GM19455 (cell line): ENCODE measurements around the gene SMARCC2.
"Not testable (repeated sequence)": the region's sequence is repeated elsewhere in the genome, so short reads cannot be mapped to it uniquely, and the experiment has no call there.

Experiments used
- ATAC-seq: cut with Tn5 transposase; IDR thresholded peaks from one replicate; pipeline ENCODE4 v1.9.1; 2021; ENCODE audit not compliant: unreplicated experiment

Gene SMARCC2

DNA sequence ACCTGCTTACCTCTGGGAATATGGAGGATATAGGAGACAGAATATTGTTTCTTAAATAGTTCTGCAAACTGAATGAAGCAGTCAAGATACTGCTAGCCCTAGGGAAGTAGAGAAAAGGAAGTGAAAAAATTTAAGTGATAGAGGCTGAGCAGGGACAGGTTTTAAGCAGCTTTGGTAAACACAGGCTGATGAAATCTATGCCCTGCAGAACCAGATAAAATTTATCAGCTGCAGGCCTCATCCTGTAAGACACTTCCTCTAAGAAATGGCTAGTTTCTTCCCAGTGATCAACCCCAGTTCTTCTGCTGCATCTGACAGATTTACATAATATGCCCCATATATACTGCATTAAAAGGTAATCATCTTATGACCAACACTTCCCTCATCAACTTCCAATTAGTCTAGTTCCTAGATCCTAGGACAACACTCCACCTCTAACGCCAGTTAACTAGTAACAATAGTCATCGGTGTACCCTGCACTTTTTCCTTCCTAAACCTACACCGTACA is 62.5 kb downstream of the SMARCC2 start:
- no peak for ATAC-seq

DNA sequence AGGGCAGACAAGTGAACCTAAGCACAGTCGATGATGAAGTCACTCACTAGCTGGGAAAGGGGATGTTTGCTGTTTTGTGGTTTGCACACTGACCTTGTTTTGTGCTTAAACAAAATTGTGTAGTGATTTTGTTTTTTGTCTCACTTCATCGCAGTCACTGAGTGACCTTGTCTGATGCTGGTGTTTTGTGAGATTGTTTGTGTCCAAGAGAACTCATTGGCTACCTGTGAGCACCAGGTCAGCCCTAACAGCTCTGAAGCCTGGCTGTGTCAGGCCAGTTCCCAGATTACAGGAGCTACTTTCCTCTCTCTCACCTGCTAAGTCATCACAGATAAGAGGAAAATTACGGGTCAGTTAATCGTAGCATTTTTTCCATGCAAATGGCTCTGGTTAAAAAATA is 65.2 kb downstream of the SMARCC2 start:
- no peak for ATAC-seq

DNA sequence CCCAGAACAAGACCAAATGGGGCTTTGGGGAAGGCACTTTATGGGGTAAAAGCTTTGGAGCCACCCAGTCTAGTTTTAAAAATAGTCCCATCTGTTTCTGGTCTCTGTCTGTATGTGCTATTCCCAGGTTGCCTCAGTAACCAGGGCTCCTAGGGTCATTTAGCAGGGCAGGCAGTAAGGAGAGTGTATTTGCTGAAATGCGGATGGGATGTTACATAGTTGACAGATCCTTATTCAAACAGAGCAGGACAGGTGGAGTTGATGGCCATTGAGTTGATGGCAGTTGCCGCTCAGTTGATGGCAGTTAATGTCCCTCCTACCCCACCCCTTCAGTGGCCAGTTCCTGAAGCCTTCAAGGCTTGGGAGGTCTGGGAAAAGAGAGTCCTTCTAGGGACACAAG is 66.6 kb downstream of the SMARCC2 start:
- no peak for ATAC-seq

DNA sequence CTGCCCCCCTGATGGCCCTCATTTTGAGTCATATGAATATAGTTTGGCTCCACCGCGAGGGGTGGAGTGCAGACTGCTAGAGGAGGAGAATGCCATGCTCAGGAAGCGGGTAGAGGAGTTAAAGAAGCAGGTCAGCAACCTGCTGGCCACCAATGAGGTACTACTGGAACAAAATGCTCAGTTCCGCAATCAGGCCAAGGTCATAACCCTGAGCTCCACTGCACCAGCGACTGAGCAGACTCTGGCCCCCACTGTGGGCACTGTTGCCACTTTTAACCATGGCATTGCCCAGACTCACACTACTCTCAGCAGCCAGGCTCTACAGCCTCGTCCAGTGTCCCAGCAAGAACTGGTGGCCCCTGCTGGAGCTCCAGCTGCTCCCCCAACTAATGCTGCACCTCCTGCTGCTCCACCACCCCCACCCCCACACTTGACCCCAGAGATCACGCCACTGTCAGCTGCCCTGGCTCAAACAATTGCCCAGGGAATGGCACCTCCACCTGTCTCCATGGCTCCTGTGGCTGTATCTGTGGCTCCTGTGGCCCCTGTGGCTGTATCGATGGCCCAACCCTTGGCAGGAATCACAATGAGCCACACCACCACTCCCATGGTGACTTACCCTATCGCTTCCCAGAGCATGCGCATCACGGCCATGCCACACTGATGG is 67.9 kb downstream of the SMARCC2 start:
- no peak for ATAC-seq

DNA sequence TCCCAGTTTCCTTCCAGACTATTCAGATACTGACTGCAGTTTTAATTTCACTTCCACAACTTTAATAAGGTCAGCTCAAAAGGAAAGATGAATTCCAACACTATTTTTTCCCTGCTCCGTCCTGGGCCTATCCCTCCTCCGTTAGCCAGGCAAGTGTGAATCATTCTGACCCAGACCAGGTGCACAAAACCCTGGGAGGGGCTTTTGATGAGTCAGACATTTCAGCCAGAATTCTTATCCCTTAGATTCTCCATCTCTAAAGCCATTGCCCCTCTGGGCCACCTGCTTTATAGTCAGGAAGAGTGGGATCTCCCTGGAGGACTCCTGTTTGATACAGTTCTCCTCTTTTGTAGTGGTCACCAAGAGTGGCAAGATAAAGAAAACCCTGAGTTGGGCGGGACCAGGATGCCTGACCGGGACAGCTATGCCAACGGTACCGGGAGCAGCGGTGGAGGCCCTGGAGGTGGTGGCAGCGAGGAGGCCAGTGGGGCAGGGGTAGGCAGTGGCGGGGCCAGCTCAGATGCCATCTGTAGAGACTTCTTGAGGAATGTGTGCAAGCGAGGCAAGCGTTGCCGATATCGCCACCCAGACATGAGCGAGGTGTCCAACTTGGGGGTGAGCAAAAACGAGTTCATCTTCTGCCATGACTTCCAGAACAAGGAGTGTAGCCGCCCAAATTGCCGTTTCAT is 69.0 kb downstream of the SMARCC2 start:
- no peak for ATAC-seq

DNA sequence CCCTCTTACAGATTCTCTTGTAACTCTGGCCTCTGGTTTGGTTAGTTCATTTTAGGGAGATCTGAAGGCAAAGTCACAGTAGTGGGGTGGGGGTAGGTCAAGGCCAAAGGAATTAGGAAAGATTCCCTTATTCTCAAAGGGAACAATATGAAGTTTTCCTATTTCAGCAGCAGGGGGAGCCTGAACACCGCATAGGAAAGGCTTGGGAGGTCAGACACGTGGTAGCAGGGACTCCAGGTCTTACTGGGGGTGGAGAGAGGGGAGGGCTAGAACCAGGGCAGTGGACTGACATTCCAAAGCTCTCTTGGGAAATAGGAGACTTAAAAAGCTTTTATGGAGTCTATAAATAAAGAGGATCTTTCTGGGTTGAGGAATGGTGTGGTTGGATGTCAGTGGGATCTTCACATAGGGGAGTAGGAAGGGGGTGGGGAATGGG is 69.9 kb downstream of the SMARCC2 start:
- no peak for ATAC-seq

DNA sequence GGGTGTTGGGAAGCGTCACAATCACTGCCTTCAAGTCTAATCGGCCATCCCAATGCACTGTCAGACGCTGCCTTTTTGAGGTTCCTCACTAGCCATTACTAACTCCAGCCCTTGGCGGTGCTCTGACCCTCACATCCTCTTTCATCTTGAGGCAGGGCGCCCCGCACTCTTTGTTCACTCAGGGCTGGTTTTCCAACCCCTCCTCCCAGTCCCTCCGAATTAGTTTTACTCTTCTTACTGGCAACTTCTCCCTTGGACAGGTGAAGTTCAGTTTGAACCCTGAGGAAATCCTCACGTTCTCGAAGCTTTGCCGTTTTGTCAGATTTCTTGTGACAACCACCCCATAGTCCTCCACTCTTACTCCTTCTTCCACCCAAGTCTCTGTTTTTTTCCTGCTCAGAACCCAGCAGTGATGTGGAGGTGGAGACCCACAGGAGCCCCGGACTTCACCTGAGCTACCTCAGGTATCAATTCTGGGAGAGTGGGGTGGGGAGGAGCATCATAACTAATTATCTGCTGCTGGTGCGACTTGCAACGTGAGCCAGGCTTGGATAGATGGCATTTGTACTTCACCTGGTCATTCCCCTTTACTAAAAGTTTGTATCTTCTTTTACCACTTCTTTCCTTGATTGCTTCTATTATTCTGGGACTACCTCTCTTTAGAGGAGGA is 70.5 kb downstream of the SMARCC2 start:
- peak; percentile 8 for ATAC-seq

DNA sequence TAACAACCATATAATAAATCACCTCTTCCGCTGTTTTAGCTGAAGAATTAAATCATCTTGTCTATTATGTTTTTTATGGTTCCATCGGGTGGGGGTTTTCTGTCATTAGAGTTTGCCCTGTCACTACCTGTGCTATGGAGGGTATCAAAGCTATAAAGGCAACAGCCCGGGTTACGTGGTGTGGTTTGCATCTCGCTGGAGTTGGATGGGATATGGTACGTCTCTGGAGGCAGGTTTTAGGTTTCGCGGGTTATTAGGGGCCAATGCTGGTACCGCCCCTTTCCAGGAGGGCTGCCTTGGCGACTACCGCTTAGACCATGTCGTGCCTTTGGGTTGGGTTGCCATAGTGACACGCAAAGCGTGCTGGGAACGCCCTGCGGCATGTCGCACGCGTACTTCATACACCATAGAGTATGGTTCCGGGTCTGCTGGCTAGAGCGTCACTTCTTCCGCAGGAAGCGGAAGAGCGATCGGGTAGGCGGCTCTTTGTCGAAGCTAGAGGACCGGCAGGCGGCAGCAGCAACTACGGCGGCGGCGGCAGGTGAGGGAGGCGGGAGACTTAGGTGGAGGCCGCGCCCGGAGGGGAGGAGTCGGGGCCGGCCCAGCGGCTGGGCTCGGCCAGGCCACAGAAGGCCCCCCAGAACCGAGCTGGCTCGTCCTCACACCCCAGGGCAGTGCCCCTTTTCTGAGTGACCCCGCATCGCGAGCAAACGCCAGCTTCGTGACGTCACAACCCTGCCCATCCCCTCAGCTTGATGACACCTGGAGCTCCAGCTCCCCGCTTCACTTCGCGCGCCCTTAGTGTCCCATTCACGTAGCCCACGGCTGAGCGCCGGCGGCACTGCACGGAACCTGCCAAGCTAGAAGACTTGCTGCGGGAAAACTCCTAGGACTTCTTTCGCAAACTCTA is 71.2 kb downstream of the SMARCC2 start, which contains the start of gene ZC3H10:
Gene ZC3H10 (plus strand): TSS at position 489 of the 910 bp plus-strand sequence. CDS start 2,297 bp downstream, outside the sequence.
- peak; percentile 83 for ATAC-seq

DNA sequence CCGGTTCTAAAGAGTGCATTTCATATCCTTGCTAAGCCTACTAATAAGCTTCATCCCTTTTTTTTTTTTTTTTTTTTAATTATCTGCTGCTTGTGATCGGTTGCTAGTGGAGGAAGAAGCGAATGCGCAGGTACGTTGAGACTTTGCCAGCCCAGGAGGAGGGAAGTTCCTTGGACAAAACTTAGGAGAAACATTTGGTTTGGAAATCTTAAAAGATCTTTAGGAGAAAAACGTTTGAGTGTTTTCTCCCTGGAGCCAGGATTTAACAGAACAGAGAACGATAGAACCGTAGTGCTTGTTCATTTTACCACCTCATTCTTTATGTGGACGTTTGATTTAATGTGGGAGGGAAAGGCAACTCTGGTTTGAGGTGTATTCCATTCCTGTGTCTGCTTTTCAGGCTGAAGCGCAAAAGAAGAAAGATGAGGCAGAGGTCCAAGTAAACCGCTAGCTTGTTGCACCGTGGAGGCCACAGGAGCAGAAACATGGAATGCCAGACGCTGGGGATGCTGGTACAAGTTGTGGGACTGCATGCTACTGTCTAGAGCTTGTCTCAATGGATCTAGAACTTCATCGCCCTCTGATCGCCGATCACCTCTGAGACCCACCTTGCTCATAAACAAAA is 72.1 kb downstream of the SMARCC2 start:
- not testable (repeated sequence) for ATAC-seq

DNA sequence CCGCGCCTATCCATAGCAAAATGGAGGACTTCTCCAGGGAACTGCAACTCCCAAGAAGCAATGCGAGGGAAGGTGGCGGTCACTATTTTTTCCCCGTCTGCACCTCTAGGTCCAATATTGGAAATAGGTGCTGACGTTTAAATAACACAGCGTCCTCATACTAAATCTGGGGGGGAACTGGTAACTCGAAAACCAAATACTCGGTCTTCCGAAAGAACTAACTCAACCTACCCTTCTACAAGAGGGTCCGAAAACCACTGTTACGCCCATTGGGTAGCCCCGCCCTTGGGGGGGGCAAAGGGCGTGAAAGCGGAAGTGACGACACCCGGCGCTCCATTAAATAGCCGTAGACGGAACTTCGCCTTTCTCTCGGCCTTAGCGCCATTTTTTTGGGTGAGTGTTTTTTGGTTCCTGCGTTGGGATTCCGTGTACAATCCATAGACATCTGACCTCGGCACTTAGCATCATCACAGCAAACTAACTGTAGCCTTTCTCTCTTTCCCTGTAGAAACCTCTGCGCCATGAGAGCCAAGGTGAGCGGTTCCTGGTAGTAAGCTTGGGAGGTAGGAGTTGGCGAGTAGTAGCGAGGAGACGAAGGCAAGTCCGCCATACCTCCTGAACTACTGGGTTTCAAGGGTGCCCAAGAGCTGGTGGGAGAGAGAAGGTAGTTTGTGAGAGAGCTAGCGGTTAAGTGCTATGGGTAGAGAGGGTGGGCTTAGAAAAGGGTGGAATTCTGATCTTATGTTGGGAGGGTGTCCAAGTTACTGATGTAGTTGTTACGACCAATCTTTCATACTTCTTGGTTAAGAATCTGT is 72.8 kb downstream of the SMARCC2 start, which contains the start of gene RPL41:
Gene RPL41 (plus strand): TSS at position 367 of the 815 bp plus-strand sequence.
- no peak for ATAC-seq

DNA sequence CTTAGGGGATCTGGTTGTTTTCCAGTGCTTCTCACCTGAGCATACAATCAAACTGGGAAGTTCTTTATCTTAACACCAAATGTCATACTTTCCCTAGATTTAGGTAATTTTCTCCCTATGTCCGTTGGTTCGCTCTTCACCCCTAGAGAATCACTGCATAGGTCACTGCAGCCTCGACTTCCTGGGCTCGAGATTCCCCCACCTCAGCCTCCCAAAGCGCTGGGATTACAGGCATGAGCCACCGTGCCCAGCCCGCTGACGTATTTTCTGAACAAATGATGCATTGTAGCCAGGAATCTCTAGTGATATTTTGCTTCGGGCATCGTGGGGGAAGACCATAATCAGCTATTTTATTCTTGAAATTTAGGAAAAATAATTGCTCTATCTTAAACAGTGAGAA is 74.0 kb downstream of the SMARCC2 start:
- no peak for ATAC-seq

DNA sequence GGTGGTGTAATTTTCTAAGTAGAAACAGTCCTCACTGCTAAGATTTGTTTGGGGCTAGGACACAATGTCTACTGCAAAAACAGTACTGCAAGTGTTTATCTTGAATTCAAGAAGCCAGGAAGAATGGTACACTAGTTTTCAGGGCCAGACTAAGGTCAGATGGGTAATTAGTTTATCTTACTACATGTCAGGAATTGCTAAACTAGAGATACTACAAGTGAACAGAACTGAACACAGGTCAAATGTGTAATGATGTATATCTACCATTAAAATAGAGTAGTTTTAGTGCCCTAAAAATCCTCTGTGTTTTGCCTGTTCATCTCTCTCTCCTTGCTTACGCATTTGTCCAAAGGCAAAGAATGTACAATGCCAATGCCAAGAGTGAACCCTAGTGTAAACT is 75.2 kb downstream of the SMARCC2 start:
- ATAC-seq = no peak
